Colon (tissue), 2 donors: ENCODE measurements around the gene GAD2.

Experiments
- FAIRE-seq: peaks from 2 replicates; lab custom pipeline; 2012; peaks lifted over from hg19 to GRCh38; lab: Jason Lieb, UNC
- donor health status: control.
- donor health status: control.

The GAD2 gene

GRCh38 chr10:26222563-26222962 is 6.0 kb downstream of the GAD2 start:
- no peak for FAIRE-seq

DNA sequence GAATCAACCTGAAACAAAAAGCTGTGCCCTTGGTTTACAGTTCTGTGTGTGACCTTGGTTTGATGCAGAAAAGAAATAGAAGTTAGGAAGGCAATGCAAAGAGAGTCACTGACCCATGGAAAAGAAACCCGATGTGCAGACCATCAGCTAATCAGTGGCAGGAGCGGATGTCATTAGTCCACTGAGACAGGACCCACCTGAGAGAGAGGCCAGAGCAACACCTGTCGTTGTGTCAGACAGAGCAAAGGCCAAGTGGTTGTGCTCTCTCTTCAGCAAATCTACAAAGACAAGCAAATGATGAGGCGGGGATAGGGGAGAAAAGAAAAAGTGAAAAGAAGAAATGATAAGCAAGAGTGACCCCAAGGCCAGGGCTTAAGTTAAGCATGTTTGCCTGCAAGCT is 8.7 kb downstream of the GAD2 start:
- no peak for FAIRE-seq

DNA sequence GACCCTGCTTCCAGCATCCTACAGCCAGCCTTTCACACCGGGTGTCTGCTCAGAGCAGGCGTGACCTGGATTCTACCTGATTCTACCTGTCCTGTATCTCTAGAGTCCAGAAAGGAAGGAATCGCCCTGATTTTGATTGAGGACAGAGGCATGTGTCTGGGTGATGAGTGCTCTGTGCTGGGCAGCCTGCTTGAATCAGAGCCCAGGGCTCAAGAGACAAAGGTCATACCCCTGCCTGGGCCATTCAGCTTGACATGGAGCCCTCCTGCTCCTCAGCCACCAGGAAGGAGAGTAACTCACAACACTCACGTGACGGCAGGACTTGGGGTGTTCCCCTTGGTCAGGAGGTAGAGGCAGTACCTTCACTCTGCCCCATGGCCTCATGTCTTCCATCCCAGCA is 11.2 kb downstream of the GAD2 start:
- no peak for FAIRE-seq

GRCh38 chr10:26232174-26232573 is 15.6 kb downstream of the GAD2 start:
- FAIRE-seq, result no peak

GRCh38 chr10:26235761-26236160 is 19.2 kb downstream of the GAD2 start:
- FAIRE-seq, result no peak

DNA sequence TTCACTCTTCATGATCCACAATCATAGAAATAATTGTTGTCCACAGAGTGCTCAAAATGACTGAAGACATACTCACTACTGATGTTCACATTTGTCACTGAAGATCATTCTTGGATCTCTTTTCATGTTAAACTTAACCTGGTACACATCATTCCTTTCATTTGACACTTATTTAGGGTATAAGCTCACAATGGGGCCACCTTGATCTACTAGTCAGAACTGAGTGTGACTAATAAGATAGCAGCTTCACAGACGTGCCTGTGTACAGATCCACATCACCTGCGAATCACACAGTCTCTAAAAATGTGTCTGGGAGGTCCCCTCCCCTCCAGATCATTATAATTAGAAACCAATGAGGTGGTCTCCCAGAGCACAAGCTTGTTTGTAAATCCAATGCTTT is 21.8 kb downstream of the GAD2 start:
- FAIRE-seq, result no peak

GRCh38 chr10:26242706-26243350 is 26.3 kb downstream of the GAD2 start:
- FAIRE-seq, result no peak

- FAIRE-seq, result no peak
These were observed 26.8 kb downstream of the GAD2 start for GRCh38 chr10:26243351-26243720.

DNA sequence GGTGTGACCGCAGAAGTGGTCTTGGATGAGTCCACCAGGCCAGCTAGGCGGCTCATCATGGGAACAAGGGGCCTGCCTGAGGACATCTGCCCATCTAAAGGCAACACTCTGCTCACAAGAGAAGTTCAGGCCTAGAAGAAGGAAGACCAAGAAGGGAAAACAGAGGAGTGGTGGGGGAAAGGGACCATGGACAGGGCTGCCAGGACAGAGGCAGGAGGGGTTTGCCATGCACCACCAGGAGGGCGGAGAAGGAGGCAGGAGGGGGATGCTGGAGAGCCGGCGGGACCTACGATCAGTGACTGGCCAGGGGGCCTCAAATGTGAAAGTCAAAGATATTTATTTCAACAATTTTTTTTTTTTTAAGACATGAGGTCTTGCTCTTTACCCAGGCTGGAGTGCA is 33.1 kb downstream of the GAD2 start:
- no peak for FAIRE-seq

- no peak for FAIRE-seq
These were observed 35.4 kb downstream of the GAD2 start for GRCh38 chr10:26251925-26252324.

DNA sequence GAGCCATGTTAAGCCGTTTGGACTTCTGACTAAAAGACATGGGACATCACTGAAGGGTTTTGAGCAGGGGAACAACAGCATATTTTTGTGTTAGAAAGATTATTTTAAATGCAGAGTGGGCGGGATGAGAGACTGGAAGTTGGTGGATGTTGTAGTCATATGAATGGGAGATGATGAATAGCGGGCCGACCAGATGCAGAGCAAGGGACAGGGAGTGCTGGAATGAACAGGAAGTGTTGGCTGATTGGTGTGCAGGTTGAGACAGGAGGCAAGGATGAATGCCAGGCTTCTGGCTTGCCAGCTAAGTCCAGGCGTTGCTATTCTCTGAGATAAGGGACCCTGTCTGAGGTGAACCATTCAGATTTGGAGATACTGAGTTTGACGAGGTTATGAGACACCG is 38.0 kb downstream of the GAD2 start:
- no peak for FAIRE-seq

DNA sequence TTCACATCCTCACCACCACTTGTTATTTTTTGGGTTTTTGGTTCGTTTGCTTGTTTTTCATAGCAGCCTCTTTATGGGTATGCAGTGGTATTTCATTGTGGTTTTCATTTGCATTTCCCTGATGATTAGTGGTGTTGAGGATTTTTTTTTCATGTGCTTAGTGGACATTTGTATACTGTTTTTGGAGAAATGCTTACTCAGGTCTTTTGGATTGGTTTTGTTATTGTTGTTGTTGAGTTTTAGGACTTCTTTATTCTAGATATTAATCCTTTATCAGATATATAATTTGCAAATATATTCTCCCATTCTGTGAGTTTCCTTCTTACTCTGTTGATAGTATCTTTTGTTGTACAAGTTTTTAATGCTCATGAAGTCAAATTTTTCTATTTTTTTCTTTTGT is 42.8 kb downstream of the GAD2 start:
- FAIRE-seq, result no peak

DNA sequence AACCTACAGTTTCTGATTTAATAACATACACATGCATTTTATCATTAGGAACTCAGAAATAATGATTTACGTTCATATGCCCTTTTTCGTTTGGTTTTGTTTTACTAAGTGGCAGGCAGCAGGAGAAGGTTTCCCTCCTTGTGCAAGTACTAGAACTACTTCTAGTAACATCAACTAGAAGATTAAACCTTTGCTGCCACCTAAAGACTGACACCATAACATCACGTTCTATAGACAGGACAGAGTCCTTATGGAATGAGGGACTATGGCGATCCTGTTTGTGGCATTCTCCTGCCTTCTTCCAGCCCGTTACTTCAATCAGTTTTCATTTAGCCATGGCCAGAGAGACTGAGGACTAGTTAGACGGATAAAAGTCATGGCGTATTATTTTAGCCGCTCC is 53.2 kb downstream of the GAD2 start:
- no peak for FAIRE-seq

GRCh38 chr10:26274391-26274790 is 57.8 kb downstream of the GAD2 start:
- no peak for FAIRE-seq

DNA sequence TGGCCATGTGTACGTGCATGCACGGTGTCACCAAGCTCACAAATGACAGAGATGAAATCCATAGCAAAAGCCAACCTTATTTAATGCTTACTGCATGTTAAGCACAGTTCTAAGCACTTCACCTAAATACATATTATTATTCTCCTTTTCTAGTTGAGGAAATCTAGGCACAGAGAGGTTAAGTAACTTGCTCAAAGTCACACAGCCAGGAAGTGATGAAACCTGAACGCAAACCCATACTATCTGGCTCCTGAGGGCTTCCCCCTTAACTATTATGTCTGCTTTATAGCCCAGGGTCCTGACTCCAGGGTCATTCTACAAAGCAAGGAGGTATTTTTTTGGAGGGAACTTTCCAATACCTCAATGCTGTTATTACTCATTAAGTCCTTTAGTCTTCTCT is 61.7 kb downstream of the GAD2 start:
- FAIRE-seq, result no peak

DNA sequence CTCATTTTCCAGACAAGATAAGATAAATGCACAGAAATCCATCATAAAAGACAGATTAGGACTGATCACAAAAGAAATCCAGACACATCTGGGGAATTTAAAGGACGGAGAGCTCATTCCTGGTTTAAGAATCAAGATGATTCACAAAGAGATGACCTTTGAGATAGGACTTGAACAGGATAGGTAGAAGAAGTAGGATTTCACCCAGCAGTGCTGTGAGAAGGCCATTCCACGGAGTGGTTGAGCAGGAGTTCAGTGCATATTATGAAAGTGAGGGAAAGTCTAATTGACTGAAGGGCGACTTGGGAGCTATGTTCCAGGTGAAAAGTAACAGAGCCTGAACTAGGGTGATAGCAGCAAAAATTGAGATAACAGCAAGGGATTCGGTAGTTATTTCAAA is 73.7 kb downstream of the GAD2 start:
- FAIRE-seq, result no peak

DNA sequence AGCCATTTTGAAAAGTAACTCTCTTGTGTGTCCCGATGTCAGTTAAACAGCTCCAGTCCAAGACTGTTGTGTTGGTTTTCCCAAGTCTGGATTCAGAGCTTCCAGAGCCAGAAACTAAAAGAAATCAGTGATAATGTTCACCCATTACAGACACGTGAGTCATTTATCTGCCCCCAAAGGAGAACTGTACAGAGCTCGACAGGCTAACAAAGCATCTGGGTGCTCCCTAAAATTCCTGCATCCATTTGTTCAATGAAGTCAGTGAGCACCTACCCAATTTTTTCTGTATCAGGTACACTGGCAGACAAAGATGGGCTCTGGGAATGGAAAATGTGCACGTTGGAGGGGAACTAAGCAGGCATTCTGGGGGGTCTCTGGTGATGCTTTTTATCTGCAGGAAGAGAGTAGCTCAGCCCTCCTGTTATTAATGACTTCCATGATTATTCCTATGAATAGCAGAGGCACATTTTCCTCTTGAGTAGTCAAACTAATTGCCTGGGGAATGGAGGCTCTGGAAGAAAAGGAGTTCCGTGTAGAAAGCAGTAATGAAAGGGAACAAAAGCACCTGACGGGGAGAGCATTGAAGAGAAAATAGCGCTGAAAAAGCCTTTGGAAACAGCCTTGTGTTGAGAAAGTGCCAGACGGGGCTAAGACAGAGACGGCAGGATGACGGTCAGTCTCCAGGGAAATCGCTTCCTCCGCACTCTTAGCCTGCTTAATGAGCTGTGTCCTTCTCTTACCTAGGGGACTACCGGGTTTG is 75.3 kb downstream of the GAD2 start:
- FAIRE-seq, result no peak

- no peak for FAIRE-seq
These were observed 79.8 kb downstream of the GAD2 start for GRCh38 chr10:26296360-26296759.

- no peak for FAIRE-seq
These were observed 83.4 kb downstream of the GAD2 start for GRCh38 chr10:26300001-26300400.

DNA sequence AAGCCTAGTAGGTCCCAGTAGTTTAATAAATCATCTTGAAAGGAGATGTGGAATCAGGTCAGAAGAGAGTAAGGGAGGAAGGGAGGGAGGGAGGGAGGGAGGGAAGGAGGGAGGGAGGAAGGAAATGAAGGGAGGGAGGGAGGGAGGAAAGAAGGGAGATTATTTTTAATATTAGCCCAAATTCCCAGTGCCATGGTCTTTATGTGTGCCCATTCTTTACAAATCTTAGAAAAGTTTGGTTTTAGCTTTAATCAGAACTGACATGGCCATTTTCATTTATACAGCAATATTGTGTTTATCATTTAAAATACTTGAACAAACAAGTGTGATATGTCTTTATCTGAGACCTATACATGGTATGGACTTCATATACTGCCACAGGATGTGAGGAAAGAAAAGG is 86.8 kb downstream of the GAD2 start:
- FAIRE-seq, result no peak

DNA sequence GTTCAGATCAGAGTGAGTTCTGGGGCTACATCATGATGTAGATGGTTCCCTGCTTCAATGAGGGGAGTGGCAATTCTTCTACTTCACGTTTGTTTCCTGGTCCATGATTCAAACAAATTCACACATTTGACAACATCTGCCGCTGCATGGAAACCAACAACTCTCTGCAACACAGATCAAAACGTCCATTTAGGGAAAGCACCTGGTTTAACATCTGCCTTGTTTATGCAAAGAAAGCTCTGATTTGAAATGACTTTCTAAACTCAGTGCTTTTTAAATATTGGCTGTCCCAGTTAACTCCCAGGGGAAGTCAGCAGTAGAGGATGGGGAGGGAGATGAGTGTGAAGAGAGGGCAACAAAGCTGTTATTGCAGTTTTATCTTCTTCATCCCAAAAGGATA is 93.8 kb downstream of the GAD2 start:
- FAIRE-seq, result no peak

DNA sequence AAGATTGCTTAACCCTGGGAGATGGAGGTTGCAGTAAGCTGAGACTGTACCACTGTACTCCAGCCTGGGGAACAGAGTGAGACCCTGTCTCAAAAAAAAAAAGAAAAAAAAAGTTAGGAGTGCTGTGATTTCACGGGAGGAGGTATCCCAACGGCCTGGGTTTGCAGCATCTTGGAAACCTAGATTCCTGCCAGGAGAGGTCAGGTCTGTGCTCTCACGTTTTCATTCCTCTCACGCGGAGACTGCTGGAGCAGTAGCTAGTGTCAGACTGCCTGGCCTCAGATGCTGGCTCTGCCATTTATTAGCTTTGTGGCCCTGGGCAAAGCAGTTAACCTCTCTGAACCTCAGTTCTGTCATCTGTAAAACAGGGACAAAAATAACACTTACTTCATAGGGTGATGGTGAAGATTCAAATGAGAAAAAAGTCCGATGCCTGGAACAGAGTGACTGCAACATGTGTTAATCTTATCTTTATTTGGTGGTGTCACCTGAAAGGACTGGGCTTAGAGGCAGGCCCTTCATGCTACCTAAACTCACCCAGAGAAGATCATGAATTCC is 94.9 kb downstream of the GAD2 start:
- FAIRE-seq, result no peak

GRCh38 chr10:26314265-26315013 is 97.9 kb downstream of the GAD2 start:
- FAIRE-seq, result no peak
